ENCODE data around the gene PLEKHA7.

Gene PLEKHA7

GRCh38 chr11:16987205-16987568, 27.0 kb downstream of the PLEKHA7 start:
- H3K4me3 ChIP-seq (ENCODE audit: low read depth, low read length), result no peak overlapping the region
- ChIA-PET POLR2A (no interaction called here), CTCF (no interaction called here)
- TF ChIP-seq CTCF (IDR thresholded peaks at IDR 0.05; ENCODE audit: insufficient read depth, low read length, missing control alignments), result no peak
- DNase-seq (ENCODE audit: low read depth, low spot score), result no peak

- no peak overlapping the region for H3K4me3 ChIP-seq (ENCODE audit: low read depth, low read length)
- TF ChIP-seq CTCF (IDR thresholded peaks at IDR 0.05; ENCODE audit: insufficient read depth, low read length, missing control alignments), result no peak
- ChIA-PET POLR2A (no interaction called here), CTCF (no interaction called here)
- DNase-seq (ENCODE audit: low read depth, low spot score), result no peak
Observed at GRCh38 chr11:16986434-16987204, 27.6 kb downstream of the PLEKHA7 start.

- H3K4me3 ChIP-seq (ENCODE audit: low read depth, low read length), result no peak overlapping the region
- DNase-seq (ENCODE audit: low read depth, low spot score), result no peak
- TF ChIP-seq CTCF (IDR thresholded peaks at IDR 0.05; ENCODE audit: insufficient read depth, low read length, missing control alignments), result no peak
- ChIA-PET CTCF (no interaction called here), POLR2A (no interaction called here)
Observed at GRCh38 chr11:16985297-16985696, 28.9 kb downstream of the PLEKHA7 start.

GRCh38 chr11:16984229-16984628, 30.0 kb downstream of the PLEKHA7 start:
- ChIA-PET CTCF (no interaction called here), POLR2A (no interaction called here)
- no peak for DNase-seq (ENCODE audit: low read depth, low spot score)

GRCh38 chr11:16982809-16983208, 31.4 kb downstream of the PLEKHA7 start:
- TF ChIP-seq CTCF (IDR thresholded peaks at IDR 0.05; ENCODE audit: insufficient read depth, low read length, missing control alignments), result no peak
- no peak for DNase-seq (ENCODE audit: low read depth, low spot score)
- no peak overlapping the region for H3K4me3 ChIP-seq (ENCODE audit: low read depth, low read length)
- POLR2A ChIA-PET, result no interaction called here
- CTCF ChIA-PET, result no interaction called here

More at GRCh38 chr11:16984229-16984628, 30.0 kb downstream of the PLEKHA7 start:
- no peak for TF ChIP-seq CTCF (IDR thresholded peaks at IDR 0.05; ENCODE audit: insufficient read depth, low read length, missing control alignments)
- no peak overlapping the region for H3K4me3 ChIP-seq (ENCODE audit: low read depth, low read length)

- DNase-seq (ENCODE audit: low read depth, low spot score), result no peak
- POLR2A ChIA-PET, result no interaction called here
- no peak overlapping the region for H3K4me3 ChIP-seq (ENCODE audit: low read depth, low read length)
- CTCF ChIA-PET, result no interaction called here
- no peak for TF ChIP-seq CTCF (IDR thresholded peaks at IDR 0.05; ENCODE audit: insufficient read depth, low read length, missing control alignments)
Observed at GRCh38 chr11:16982256-16982671, 31.9 kb downstream of the PLEKHA7 start.
